Measurements from ENCODE around the gene ZNF790. TPM values are rescaled to one million over a fixed set of nuclear protein-coding genes. Genes with fewer than 3 reads are reported as not detected.

The ZNF790 gene
- total and polyA plus RNA-seq, 2 of the 8 experiments (the other 6 are each of a cell fraction or from before 2014, with no cell fraction given) = 1.7 to 7.2 TPM

DNA sequence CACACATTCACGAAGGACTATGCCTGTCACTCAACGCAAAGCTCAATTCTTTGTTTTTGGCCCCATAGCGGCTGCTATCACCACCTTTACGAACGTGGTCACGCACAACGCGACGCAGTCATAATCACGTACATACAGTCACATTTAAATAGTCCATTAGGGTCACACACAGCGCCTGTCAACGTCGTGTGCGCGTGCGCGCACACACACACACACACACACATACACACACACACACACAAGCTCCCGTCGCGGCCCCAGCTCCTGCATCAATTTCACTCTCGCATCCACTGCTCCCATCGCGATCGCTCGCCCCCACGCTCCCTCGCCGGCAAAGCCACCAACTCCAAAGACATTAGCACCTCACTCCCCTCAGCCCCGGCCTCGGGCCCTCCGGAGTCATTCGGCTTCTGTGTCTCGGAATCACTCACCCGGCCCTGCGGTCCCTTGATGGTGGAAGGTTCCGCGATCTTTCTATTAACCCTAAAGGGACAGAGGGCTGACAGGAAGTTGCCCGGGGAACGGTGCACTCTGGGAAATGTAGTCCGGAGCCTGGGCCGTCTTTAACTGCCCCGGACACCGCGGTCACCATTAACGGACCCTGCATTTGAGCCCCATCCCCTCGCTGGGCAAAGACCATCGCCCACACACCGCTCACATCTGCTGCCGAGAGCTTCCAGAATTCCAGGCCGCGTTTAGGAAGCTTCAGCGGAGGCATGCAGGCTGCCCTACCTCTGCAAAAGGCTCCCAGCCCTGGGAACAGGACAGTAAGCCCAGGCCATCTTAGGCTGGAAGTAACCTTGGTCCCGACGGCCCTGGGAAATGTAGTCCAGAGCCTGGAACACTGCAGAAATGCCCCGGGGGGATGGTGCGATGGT is at the start of gene ZNF790 (continued):
- TF ChIP-seq, protein P1, sequence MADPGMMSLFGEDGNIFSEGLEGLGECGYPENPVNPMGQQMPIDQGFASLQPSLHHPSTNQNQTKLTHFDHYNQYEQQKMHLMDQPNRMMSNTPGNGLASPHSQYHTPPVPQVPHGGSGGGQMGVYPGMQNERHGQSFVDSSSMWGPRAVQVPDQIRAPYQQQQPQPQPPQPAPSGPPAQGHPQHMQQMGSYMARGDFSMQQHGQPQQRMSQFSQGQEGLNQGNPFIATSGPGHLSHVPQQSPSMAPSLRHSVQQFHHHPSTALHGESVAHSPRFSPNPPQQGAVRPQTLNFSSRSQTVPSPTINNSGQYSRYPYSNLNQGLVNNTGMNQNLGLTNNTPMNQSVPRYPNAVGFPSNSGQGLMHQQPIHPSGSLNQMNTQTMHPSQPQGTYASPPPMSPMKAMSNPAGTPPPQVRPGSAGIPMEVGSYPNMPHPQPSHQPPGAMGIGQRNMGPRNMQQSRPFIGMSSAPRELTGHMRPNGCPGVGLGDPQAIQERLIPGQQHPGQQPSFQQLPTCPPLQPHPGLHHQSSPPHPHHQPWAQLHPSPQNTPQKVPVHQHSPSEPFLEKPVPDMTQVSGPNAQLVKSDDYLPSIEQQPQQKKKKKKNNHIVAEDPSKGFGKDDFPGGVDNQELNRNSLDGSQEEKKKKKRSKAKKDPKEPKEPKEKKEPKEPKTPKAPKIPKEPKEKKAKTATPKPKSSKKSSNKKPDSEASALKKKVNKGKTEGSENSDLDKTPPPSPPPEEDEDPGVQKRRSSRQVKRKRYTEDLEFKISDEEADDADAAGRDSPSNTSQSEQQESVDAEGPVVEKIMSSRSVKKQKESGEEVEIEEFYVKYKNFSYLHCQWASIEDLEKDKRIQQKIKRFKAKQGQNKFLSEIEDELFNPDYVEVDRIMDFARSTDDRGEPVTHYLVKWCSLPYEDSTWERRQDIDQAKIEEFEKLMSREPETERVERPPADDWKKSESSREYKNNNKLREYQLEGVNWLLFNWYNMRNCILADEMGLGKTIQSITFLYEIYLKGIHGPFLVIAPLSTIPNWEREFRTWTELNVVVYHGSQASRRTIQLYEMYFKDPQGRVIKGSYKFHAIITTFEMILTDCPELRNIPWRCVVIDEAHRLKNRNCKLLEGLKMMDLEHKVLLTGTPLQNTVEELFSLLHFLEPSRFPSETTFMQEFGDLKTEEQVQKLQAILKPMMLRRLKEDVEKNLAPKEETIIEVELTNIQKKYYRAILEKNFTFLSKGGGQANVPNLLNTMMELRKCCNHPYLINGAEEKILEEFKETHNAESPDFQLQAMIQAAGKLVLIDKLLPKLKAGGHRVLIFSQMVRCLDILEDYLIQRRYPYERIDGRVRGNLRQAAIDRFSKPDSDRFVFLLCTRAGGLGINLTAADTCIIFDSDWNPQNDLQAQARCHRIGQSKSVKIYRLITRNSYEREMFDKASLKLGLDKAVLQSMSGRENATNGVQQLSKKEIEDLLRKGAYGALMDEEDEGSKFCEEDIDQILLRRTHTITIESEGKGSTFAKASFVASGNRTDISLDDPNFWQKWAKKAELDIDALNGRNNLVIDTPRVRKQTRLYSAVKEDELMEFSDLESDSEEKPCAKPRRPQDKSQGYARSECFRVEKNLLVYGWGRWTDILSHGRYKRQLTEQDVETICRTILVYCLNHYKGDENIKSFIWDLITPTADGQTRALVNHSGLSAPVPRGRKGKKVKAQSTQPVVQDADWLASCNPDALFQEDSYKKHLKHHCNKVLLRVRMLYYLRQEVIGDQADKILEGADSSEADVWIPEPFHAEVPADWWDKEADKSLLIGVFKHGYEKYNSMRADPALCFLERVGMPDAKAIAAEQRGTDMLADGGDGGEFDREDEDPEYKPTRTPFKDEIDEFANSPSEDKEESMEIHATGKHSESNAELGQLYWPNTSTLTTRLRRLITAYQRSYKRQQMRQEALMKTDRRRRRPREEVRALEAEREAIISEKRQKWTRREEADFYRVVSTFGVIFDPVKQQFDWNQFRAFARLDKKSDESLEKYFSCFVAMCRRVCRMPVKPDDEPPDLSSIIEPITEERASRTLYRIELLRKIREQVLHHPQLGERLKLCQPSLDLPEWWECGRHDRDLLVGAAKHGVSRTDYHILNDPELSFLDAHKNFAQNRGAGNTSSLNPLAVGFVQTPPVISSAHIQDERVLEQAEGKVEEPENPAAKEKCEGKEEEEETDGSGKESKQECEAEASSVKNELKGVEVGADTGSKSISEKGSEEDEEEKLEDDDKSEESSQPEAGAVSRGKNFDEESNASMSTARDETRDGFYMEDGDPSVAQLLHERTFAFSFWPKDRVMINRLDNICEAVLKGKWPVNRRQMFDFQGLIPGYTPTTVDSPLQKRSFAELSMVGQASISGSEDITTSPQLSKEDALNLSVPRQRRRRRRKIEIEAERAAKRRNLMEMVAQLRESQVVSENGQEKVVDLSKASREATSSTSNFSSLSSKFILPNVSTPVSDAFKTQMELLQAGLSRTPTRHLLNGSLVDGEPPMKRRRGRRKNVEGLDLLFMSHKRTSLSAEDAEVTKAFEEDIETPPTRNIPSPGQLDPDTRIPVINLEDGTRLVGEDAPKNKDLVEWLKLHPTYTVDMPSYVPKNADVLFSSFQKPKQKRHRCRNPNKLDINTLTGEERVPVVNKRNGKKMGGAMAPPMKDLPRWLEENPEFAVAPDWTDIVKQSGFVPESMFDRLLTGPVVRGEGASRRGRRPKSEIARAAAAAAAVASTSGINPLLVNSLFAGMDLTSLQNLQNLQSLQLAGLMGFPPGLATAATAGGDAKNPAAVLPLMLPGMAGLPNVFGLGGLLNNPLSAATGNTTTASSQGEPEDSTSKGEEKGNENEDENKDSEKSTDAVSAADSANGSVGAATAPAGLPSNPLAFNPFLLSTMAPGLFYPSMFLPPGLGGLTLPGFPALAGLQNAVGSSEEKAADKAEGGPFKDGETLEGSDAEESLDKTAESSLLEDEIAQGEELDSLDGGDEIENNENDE (IDR thresholded peaks at IDR 0.05; ENCODE audit: insufficient replicate concordance, low read length) = no peak
- 0 out of 2 replicates have a peak, but pooled peaks have one; percentile 40 for TF ChIP-seq RBBP5 (IDR thresholded peaks at IDR 0.05; ENCODE audit: borderline replicate concordance, low read depth, low read length)
- peak; percentile 84 for TF ChIP-seq SIX5 (IDR thresholded peaks at IDR 0.05; ENCODE audit: low read depth, low read length)
- no peak for TF ChIP-seq KDM1A (IDR thresholded peaks at IDR 0.05; ENCODE audit: borderline replicate concordance, low read length)
- peak; percentile 47 for TF ChIP-seq POLR2AphosphoS5 (IDR thresholded peaks at IDR 0.05; ENCODE audit: low read depth, low read length)
- TF ChIP-seq KDM4A (IDR thresholded peaks at IDR 0.05; ENCODE audit: low read depth, low read length, severe bottlenecking) = peak; percentile 68
- TF ChIP-seq SIRT6 (IDR thresholded peaks at IDR 0.05; ENCODE audit: low read length) = no peak
- peak in 1 of 2 experiments; percentile 75; a peak in 1 of 4 replicates for TF ChIP-seq HDAC2 (IDR thresholded peaks at IDR 0.05; ENCODE audit: borderline replicate concordance in 1 of 2, low read depth in 2 of 2, low read length in 2 of 2)
- TF ChIP-seq JUND (IDR thresholded peaks at IDR 0.05; ENCODE audit: low read length) = no peak

Measured in H1 (cell line).